Neural cell (in vitro differentiated cells): Measurements from ENCODE around the gene GNAS.

Experiments used
- EP300 ChIP-seq: fragments of 450-650 bp; conservative IDR thresholded peaks from 2 replicates; pipeline ENCODE4 v1.6.1; 2014; ENCODE audit warnings: antibody characterized with exemption, mild to moderate bottlenecking, moderate library complexity; ENCODE audit not compliant: poor library complexity, severe bottlenecking
- EZH2 ChIP-seq: fragments of 200-600, 300-800 bp; shearing (Covaris generic), sonication (generic); IDR thresholded peaks from 2 replicates; pipeline ENCODE4 v1.6.1; 2014; ENCODE audit warnings: antibody characterized with exemption, low read length, borderline replicate concordance, mild to moderate bottlenecking; ENCODE audit not compliant: insufficient read depth, poor library complexity, severe bottlenecking
- MXI1 ChIP-seq: fragments of 450-650 bp; conservative IDR thresholded peaks from 2 replicates; pipeline ENCODE4 v1.6.1; 2014; ENCODE audit warnings: antibody characterized with exemption, mild to moderate bottlenecking; ENCODE audit not compliant: poor library complexity, severe bottlenecking
- POLR2AphosphoS5 ChIP-seq: IDR thresholded peaks from 2 replicates; pipeline ENCODE4 v1.6.1; 2012
- RAD21 ChIP-seq: fragments of 450-650 bp; conservative IDR thresholded peaks from 2 replicates; pipeline ENCODE4 v1.6.1; 2014; ENCODE audit warnings: antibody characterized with exemption, mild to moderate bottlenecking, moderate library complexity
- TAF1 ChIP-seq: IDR thresholded peaks from 2 replicates; pipeline ENCODE4 v1.6.1; 2012; ENCODE audit warnings: low read depth
- TF ChIP-seq, protein P1 (sequence below): fragments of 450-650 bp; IDR thresholded peaks from 2 replicates; pipeline ENCODE4 v1.5.1; 2014; ENCODE audit warnings: antibody characterized with exemption, mild to moderate bottlenecking, moderate library complexity; ENCODE audit not compliant: poor library complexity, severe bottlenecking

DNA sequence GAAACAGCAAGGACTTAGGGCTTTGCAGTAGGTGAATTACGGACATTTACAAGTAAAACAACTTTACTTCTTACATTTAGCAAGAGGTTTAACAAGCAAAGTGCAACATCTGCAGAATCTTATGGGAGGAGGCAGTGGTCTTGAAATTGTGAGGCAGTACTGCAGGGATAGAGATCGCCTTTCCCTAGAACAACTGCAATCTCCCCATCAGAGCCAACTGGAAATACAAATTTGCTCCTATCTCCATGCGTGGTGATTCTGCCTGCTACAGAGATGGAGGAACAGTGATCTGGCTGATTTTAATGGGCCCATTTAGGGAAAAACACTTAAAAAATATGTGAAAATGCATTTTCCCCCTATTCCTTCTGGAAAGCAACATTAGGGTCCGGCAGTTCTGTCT, 25.9 kb downstream of the GNAS start:
- TF ChIP-seq, protein P1, sequence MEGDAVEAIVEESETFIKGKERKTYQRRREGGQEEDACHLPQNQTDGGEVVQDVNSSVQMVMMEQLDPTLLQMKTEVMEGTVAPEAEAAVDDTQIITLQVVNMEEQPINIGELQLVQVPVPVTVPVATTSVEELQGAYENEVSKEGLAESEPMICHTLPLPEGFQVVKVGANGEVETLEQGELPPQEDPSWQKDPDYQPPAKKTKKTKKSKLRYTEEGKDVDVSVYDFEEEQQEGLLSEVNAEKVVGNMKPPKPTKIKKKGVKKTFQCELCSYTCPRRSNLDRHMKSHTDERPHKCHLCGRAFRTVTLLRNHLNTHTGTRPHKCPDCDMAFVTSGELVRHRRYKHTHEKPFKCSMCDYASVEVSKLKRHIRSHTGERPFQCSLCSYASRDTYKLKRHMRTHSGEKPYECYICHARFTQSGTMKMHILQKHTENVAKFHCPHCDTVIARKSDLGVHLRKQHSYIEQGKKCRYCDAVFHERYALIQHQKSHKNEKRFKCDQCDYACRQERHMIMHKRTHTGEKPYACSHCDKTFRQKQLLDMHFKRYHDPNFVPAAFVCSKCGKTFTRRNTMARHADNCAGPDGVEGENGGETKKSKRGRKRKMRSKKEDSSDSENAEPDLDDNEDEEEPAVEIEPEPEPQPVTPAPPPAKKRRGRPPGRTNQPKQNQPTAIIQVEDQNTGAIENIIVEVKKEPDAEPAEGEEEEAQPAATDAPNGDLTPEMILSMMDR = no peak
- no peak for TF ChIP-seq EP300
- TF ChIP-seq POLR2AphosphoS5 = no peak
- no peak for TF ChIP-seq RAD21
- TF ChIP-seq MXI1 = no peak
- TF ChIP-seq TAF1 = no peak
- TF ChIP-seq EZH2 = no peak
